KMS-11 (cell line): ENCODE results near the gene NAV2.

Experiments used
- H2AFZ ChIP-seq: fragments of 200-600 bp; sonication (generic); 2 replicates; pipeline ENCODE4 v1.6.1; 2016; ENCODE audit warnings: antibody characterized with exemption, mixed run types, low read depth
- H3K27ac ChIP-seq: fragments of 200-600 bp; sonication (generic); 2 replicates; pipeline ENCODE4 v1.6.1; 2016; ENCODE audit warnings: mild to moderate bottlenecking, mixed run types
- H3K27me3 ChIP-seq: fragments of 200-600 bp; sonication (generic); 2 replicates; pipeline ENCODE4 v1.6.1; 2017; ENCODE audit warnings: mild to moderate bottlenecking, low read depth, mixed run types, moderate library complexity; ENCODE audit not compliant: insufficient read depth
- H3K36me3 ChIP-seq: fragments of 200-600 bp; sonication (generic); 2 replicates; pipeline ENCODE4 v1.6.1; 2017; ENCODE audit warnings: mild to moderate bottlenecking, mixed run types; ENCODE audit not compliant: insufficient read depth
- H3K4me1 ChIP-seq: fragments of 200-600 bp; sonication (generic); 2 replicates; pipeline ENCODE4 v1.6.1; 2016; ENCODE audit warnings: mild to moderate bottlenecking, low read depth, mixed run types; ENCODE audit not compliant: poor library complexity, severe bottlenecking
- H3K4me2 ChIP-seq: fragments of 200-600 bp; sonication (generic); 2 replicates; pipeline ENCODE4 v1.7.0; 2016; ENCODE audit warnings: mild to moderate bottlenecking, mixed run types
- H3K4me3 ChIP-seq: fragments of 200-600 bp; sonication (generic); IDR thresholded peaks from 2 replicates; pipeline ENCODE4 v1.6.1; 2017; ENCODE audit warnings: low read depth, low read length, mixed read lengths; ENCODE audit not compliant: insufficient read depth
- H3K79me2 ChIP-seq: fragments of 200-600 bp; sonication (generic); 2 replicates; pipeline ENCODE4 v1.6.1; 2016; ENCODE audit warnings: low read depth, mixed run types; ENCODE audit not compliant: insufficient read depth
- H3K9ac ChIP-seq: fragments of 200-600 bp; sonication (generic); 2 replicates; pipeline ENCODE4 v1.6.1; 2016; ENCODE audit warnings: mild to moderate bottlenecking, mixed run types
- H4K20me1 ChIP-seq: fragments of 200-600 bp; sonication (generic); 2 replicates; pipeline ENCODE4 v1.6.1; 2016; ENCODE audit warnings: mild to moderate bottlenecking, mixed run types; ENCODE audit not compliant: insufficient read depth
- CTCF ChIP-seq: fragments of 200-600 bp; sonication (generic); conservative IDR thresholded peaks from 2 replicates; pipeline ENCODE4 v1.6.1; 2017; ENCODE audit warnings: low read depth, mild to moderate bottlenecking, antibody characterized with exemption, low read length, moderate library complexity, mixed read lengths

The NAV2 gene

GRCh38 chr11:20158597-20159257 is 446.1 kb downstream of the NAV2 start:
- Histone ChIP-seq H2AFZ (no peak overlapping the region), H3K4me2 (no peak overlapping the region), H3K36me3 (no peaks in the 10 kb centered on the region), H3K9ac (no peak overlapping the region), H3K79me2 (no peaks in the 10 kb centered on the region), H3K27me3 (peaks cover 9% of the 10 kb centered on the region; the same call in 1 of the 2 replicates), H3K4me3 (no peak overlapping the region), H4K20me1 (no peaks in the 10 kb centered on the region), H3K4me1 (no peaks in the 10 kb centered on the region), H3K27ac (no peak overlapping the region)
- TF ChIP-seq CTCF = no peak

- no peak for TF ChIP-seq CTCF
- Histone ChIP-seq H3K27ac (no peak overlapping the region), H2AFZ (no peak overlapping the region), H3K4me3 (no peak overlapping the region), H3K4me1 (no peaks in the 10 kb centered on the region), H3K9ac (no peak overlapping the region), H3K36me3 (no peaks in the 10 kb centered on the region), H3K79me2 (no peaks in the 10 kb centered on the region), H3K27me3 (peaks cover 9% of the 10 kb centered on the region; the same call in 1 of the 2 replicates), H4K20me1 (no peaks in the 10 kb centered on the region), H3K4me2 (no peak overlapping the region)
Observed at GRCh38 chr11:20159466-20160381, 447.1 kb downstream of the NAV2 start.

GRCh38 chr11:20160425-20161229 is 448.0 kb downstream of the NAV2 start, which contains the start of gene DBX1:
Gene DBX1, minus strand, starts transcription at chr11:20160475. Its CDS starts 151 bp downstream, at chr11:20160324.
- TF ChIP-seq CTCF = no peak
- Histone ChIP-seq H3K4me2 (no peak within 1 kb of the TSS), H3K27me3 (peaks cover 9% of the 10 kb centered on the region; the same call in 1 of the 2 replicates), H3K27ac (no peak within 1 kb of the TSS), H3K79me2 (no peaks in the 10 kb centered on the region), H4K20me1 (no peaks in the 10 kb centered on the region), H3K4me3 (no peak within 1 kb of the TSS), H3K36me3 (no peaks in the 10 kb centered on the region), H3K4me1 (no peaks in the 10 kb centered on the region), H3K9ac (no peak within 1 kb of the TSS), H2AFZ (no peak within 1 kb of the TSS)

- no peaks in the 10 kb centered on the region for H3K4me1 ChIP-seq
- no peak overlapping the region for H3K4me2 ChIP-seq
- no peak overlapping the region for H3K9ac ChIP-seq
- H2AFZ ChIP-seq = no peak overlapping the region
- H3K36me3 ChIP-seq = no peaks in the 10 kb centered on the region
- no peak for TF ChIP-seq CTCF
- H4K20me1 ChIP-seq = no peaks in the 10 kb centered on the region
- H3K79me2 ChIP-seq = no peaks in the 10 kb centered on the region
- H3K27ac ChIP-seq = no peak overlapping the region
- no peak overlapping the region for H3K4me3 ChIP-seq
- H3K27me3 ChIP-seq = peaks cover 9% of the 10 kb centered on the region; the same call in 1 of the 2 replicates
Observed at GRCh38 chr11:20161230-20161918, 448.7 kb downstream of the NAV2 start.
